Measurements from ENCODE around the gene SBK2.

Gene SBK2

GRCh38 chr19:55488986-55489710 lies 47.8 kb downstream of the SBK2 start:
- WGBS, result 49% methylated on average over 35 of the region's 36 CpGs
- H3K4me1 ChIP-seq (ENCODE audit: insufficient read depth, low read length), result peaks cover 19% of the 10 kb centered on the region
- no peaks in the 10 kb centered on the region for H3K27me3 ChIP-seq (ENCODE audit: insufficient read depth, low read length)
- no peaks in the 10 kb centered on the region for H3K9me3 ChIP-seq (ENCODE audit: insufficient read depth, low read depth, low read length)
- no peak overlapping the region for H3K9ac ChIP-seq (ENCODE audit: low read depth, low read length)
- H3K27ac ChIP-seq (ENCODE audit: low read depth, low read length), result no peak overlapping the region
- H3K36me3 ChIP-seq (ENCODE audit: insufficient read depth, low read length), result no peaks in the 10 kb centered on the region
- no peak overlapping the region for H3K4me3 ChIP-seq (ENCODE audit: low read length)

DNA sequence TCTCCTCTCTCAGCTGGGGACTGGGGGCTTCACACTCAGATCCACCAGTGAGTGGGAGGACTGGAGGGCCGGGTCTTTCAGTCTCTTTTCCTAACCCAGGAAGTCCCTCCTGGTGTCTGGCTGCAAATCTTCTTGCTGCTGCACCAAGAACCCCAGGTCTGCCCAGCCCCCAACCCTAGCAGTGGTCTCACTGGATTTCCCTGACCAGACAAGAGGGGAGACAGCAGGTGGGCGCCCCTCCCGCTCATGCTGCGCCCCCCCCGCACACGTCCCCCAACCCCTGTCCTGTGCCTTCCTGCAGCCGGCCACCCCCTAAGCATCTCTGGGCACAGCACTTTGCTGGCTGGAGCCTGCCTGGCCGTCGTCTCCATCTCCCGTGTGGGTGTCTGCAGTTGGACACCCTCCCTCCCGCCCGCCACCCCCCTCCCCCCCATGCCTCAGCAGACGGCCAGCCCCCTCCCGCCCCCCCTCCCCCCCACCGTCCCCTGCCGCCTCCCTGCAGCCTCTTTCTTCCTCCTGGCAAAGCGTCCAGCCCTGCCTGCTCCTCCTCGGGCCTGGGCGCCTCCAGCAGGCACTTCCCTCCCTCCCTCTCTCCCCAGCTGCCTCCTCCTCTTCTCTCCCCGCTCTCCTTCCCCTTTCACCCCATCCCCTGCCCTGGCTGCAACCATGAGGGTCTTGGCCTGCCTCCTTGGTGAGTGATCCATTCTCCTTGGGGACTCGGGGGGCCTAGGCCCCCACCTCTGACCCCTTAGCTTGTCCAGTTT lies 48.8 kb downstream of the SBK2 start, which contains the start of gene SSC5D:
TSS of gene SSC5D (plus strand) at position 513 of the 764 bp plus-strand sequence. CDS start at position 667, 154 bp downstream.
- Histone ChIP-seq H3K4me1 (ENCODE audit: insufficient read depth, low read length) (peaks cover 24% of the 10 kb centered on the region), H3K27ac (ENCODE audit: low read depth, low read length) (peak within 1 kb of the TSS; percentile 65), H3K36me3 (ENCODE audit: insufficient read depth, low read length) (no peaks in the 10 kb centered on the region), H3K27me3 (ENCODE audit: insufficient read depth, low read length) (no peaks in the 10 kb centered on the region), H3K9ac (ENCODE audit: low read depth, low read length) (peak within 1 kb of the TSS; percentile 56; the same call in 1 of the 2 replicates), H3K4me3 (ENCODE audit: low read length) (peak within 1 kb of the TSS; percentile 45), H3K9me3 (ENCODE audit: insufficient read depth, low read depth, low read length) (no peaks in the 10 kb centered on the region)
- 2% methylated on average over 14 of the region's 21 CpGs for WGBS

DNA sequence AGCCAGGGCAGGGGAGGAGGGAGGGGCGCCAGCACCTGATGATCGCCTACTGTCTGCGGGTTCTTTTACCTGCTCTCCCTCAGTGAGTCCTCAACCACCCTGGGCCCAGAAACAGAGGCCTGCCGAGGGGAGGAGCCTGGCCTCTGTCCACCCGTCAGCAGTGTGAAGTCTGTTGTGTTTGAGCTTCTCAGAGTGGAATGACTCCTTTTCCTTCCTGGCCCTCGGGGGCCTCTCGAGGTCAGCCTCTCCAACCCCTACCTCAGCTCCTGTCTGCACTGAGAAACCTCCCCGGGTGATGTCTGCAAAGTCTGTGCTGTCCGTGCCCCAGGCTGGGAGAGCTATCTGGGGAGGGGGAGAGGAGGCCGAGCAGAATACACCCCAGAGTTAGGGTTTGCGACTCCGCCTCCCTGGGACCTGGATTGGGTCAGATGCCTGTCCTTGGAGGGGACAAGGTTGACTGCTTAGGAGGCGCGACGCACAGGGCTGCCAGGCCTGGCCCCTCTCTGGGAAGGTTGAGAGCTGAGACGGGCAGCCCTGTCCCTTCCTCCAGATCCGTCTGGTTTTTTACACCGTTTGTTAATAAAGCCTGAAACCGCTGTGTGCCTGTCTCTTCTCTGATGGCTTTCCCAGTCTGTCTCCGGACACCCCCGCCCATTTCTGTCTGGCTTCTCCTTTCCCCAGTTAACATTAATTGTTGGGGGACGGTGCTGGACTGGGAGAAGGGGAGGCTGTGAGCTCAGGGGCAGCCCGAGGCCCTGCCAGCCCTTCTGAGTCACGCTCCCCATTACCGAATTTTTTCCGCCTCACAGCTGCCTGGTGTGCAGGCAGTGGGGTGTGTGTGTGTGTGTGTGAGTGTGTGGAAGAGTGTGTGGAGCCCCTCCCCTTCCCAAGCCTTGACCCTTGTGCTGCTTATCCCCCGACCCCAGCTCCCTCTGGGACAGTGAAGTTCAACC lies 49.7 kb downstream of the SBK2 start:
- 32% methylated on average over 22 of the region's 27 CpGs for WGBS
- H3K27me3 ChIP-seq (ENCODE audit: insufficient read depth, low read length), result no peaks in the 10 kb centered on the region

GRCh38 chr19:55486043-55486970 lies 50.6 kb downstream of the SBK2 start:
- no peaks in the 10 kb centered on the region for H3K36me3 ChIP-seq (ENCODE audit: insufficient read depth, low read length)
- 68% methylated on average over 53 of the region's 53 CpGs for WGBS
- H3K9ac ChIP-seq (ENCODE audit: low read depth, low read length), result 0 out of 2 replicates have a peak overlapping the region, but pooled peaks have one; percentile 22
- H3K27me3 ChIP-seq (ENCODE audit: insufficient read depth, low read length), result no peaks in the 10 kb centered on the region
- peaks cover 24% of the 10 kb centered on the region for H3K4me1 ChIP-seq (ENCODE audit: insufficient read depth, low read length)
- peak overlapping the region; percentile 78 for H3K4me3 ChIP-seq (ENCODE audit: low read length)
- peak overlapping the region; percentile 27; the same call in 1 of the 2 replicates for H3K27ac ChIP-seq (ENCODE audit: low read depth, low read length)
- no peaks in the 10 kb centered on the region for H3K9me3 ChIP-seq (ENCODE audit: insufficient read depth, low read depth, low read length)

More for the DNA sequence above, 49.7 kb downstream of the SBK2 start:
- Histone ChIP-seq H3K9me3 (ENCODE audit: insufficient read depth, low read depth, low read length) (no peaks in the 10 kb centered on the region), H3K4me3 (ENCODE audit: low read length) (peak overlapping the region; percentile 24), H3K4me1 (ENCODE audit: insufficient read depth, low read length) (peaks cover 24% of the 10 kb centered on the region), H3K27ac (ENCODE audit: low read depth, low read length) (peak overlapping the region; percentile 27), H3K9ac (ENCODE audit: low read depth, low read length) (peak overlapping the region; percentile 28; the same call in 1 of the 2 replicates), H3K36me3 (ENCODE audit: insufficient read depth, low read length) (no peaks in the 10 kb centered on the region)

- Histone ChIP-seq H3K27me3 (ENCODE audit: insufficient read depth, low read length) (no peaks in the 10 kb centered on the region), H3K4me3 (ENCODE audit: low read length) (peak overlapping the region; percentile 78), H3K4me1 (ENCODE audit: insufficient read depth, low read length) (peaks cover 24% of the 10 kb centered on the region), H3K36me3 (ENCODE audit: insufficient read depth, low read length) (no peaks in the 10 kb centered on the region), H3K9me3 (ENCODE audit: insufficient read depth, low read depth, low read length) (no peaks in the 10 kb centered on the region), H3K9ac (ENCODE audit: low read depth, low read length) (peak overlapping the region; percentile 84), H3K27ac (ENCODE audit: low read depth, low read length) (peak overlapping the region; percentile 76)
- 6% methylated on average over 18 of the region's 18 CpGs for WGBS
Observed at GRCh38 chr19:55485439-55486011, 51.4 kb downstream of the SBK2 start.

- no peaks in the 10 kb centered on the region for H3K36me3 ChIP-seq (ENCODE audit: insufficient read depth, low read length)
- H3K27me3 ChIP-seq (ENCODE audit: insufficient read depth, low read length), result no peaks in the 10 kb centered on the region
- H3K9ac ChIP-seq (ENCODE audit: low read depth, low read length), result peak within 1 kb of the TSS; percentile 84
- H3K4me3 ChIP-seq (ENCODE audit: low read length), result peak within 1 kb of the TSS; percentile 78
- H3K4me1 ChIP-seq (ENCODE audit: insufficient read depth, low read length), result peaks cover 24% of the 10 kb centered on the region
- H3K27ac ChIP-seq (ENCODE audit: low read depth, low read length), result peak within 1 kb of the TSS; percentile 76
- WGBS, result 3% methylated on average over 78 of the region's 78 CpGs
- H3K9me3 ChIP-seq (ENCODE audit: insufficient read depth, low read depth, low read length), result no peaks in the 10 kb centered on the region
Observed at GRCh38 chr19:55484593-55485438, 52.1 kb downstream of the SBK2 start, which contains the start of gene NAT14. TSS of gene NAT14 (plus strand) at chr19:55485188. CDS start at chr19:55485709, 521 bp downstream.

DNA sequence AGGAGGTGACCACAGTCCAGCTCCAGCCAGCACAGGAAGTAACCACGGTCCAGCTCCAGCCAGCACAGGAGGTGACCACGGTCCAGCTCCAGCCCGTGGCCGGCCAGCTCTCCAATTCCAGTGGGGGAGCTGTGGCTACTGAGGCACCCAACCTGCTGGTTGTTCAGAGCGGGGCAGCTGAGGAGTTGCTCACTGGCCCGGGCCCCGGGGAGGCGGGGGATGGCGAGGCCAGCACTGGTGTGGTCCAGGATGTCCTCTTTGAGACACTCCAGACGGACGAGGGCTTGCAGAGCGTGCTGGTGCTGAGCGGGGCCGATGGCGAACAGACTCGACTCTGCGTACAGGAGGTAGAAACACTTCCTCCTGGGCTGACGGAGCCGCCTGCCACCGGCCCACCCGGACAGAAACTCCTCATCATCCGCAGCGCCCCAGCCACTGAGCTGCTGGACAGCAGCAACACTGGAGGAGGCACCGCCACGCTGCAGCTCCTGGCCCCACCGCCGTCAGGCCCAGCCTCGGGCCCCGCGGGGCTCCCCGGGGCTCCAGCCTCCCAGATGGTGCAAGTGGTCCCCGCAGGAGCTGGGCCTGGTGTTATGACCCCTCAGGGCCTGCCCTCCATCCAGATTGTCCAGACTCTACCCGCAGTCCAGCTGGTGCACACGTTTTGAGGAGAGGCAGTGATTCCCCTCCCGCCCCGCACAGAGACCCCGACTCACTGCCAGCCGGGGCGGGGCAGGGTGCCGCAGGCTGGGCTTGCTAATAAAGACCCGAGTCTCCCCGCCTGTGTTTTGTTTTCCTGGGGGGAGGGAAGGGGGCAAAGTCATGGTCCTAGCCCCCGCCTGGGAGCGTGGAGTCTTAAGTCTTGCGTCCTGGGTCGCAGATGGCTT lies 53.0 kb downstream of the SBK2 start:
- WGBS, result 79% methylated on average over 46 of the region's 46 CpGs
- peak overlapping the region; percentile 84 for H3K9ac ChIP-seq (ENCODE audit: low read depth, low read length)
- H3K27ac ChIP-seq (ENCODE audit: low read depth, low read length), result peak overlapping the region; percentile 18; the same call in 1 of the 2 replicates
- no peaks in the 10 kb centered on the region for H3K27me3 ChIP-seq (ENCODE audit: insufficient read depth, low read length)
- H3K9me3 ChIP-seq (ENCODE audit: insufficient read depth, low read depth, low read length), result no peaks in the 10 kb centered on the region
- H3K4me1 ChIP-seq (ENCODE audit: insufficient read depth, low read length), result peaks cover 22% of the 10 kb centered on the region
- H3K4me3 ChIP-seq (ENCODE audit: low read length), result peak overlapping the region; percentile 78
- H3K36me3 ChIP-seq (ENCODE audit: insufficient read depth, low read length), result no peaks in the 10 kb centered on the region

DNA sequence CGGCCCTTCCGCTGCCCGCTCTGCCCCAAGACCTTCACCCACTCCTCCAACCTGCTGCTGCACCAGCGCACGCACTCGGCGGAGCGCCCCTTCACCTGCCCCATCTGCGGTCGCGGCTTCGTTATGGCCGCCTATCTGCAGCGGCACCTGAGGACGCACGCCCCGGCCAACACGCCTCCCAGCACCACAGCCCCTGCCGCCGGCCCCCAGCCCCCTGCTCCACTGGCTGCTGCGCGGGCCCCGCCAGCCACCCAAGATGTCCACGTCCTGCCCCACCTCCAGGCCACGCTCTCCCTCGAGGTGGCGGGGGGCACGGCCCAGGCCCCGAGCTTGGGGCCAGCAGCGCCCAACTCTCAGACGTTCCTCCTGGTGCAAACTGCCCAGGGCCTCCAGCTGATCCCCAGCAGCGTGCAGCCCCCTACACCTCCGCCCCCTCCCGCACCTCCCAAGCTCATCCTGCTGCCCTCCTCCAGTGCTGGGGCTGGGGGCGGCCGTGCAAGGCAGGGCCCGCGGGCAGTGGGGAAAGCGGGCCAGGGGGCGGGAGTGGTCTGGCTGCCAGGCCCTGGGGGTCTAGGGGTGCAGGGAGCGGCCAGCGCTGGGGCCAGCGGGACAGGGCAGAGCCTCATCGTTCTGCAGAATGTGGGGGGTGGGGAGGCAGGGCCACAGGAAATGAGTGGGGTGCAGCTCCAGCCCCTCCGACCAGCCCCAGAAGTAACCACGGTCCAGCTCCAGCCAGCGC lies 53.8 kb downstream of the SBK2 start:
- Histone ChIP-seq H3K4me3 (ENCODE audit: low read length) (no peak overlapping the region), H3K27me3 (ENCODE audit: insufficient read depth, low read length) (no peaks in the 10 kb centered on the region), H3K27ac (ENCODE audit: low read depth, low read length) (no peak overlapping the region), H3K4me1 (ENCODE audit: insufficient read depth, low read length) (peaks cover 19% of the 10 kb centered on the region), H3K36me3 (ENCODE audit: insufficient read depth, low read length) (no peaks in the 10 kb centered on the region), H3K9ac (ENCODE audit: low read depth, low read length) (no peak overlapping the region), H3K9me3 (ENCODE audit: insufficient read depth, low read depth, low read length) (no peaks in the 10 kb centered on the region)
- 94% methylated on average over 47 of the region's 47 CpGs for WGBS

Measured in HUES64 (cell line).